GM18505 (cell line): ENCODE measurements around the gene HHIP.
"Not testable (repeated sequence)": the region's sequence is repeated elsewhere in the genome, so short reads cannot be mapped to it uniquely, and the experiment has no call there.

Experiments
- ATAC-seq: cut with Tn5 transposase; IDR thresholded peaks from one replicate; pipeline ENCODE4 v1.9.1; 2021; ENCODE audit not compliant: unreplicated experiment
- POLR2A ChIP-seq: IDR thresholded peaks from 4 replicates; pipeline ENCODE4 v1.6.1; 2011; ENCODE audit warnings: borderline replicate concordance; ENCODE audit not compliant: insufficient read depth, insufficient read length; ENCODE audit errors: extremely low read depth

Gene HHIP

GRCh38 chr4:144732584-144733428 is 86.8 kb downstream of the HHIP start:
- ATAC-seq, result no peak
- TF ChIP-seq POLR2A, result no peak

- TF ChIP-seq POLR2A, result no peak
- no peak for ATAC-seq
These were observed 87.6 kb downstream of the HHIP start for GRCh38 chr4:144733566-144733965.

- ATAC-seq, result no peak
- no peak for TF ChIP-seq POLR2A
These were observed 88.6 kb downstream of the HHIP start for GRCh38 chr4:144734522-144734921.

GRCh38 chr4:144738649-144739048 is 92.7 kb downstream of the HHIP start:
- no peak for TF ChIP-seq POLR2A
- ATAC-seq, result no peak

- ATAC-seq, result no peak
- TF ChIP-seq POLR2A, result no peak
These were observed 93.6 kb downstream of the HHIP start for GRCh38 chr4:144739511-144740033.

- no peak for ATAC-seq
- no peak for TF ChIP-seq POLR2A
These were observed 94.4 kb downstream of the HHIP start for GRCh38 chr4:144740316-144740715.

GRCh38 chr4:144748814-144749555 is 103.0 kb downstream of the HHIP start:
- TF ChIP-seq POLR2A, result no peak
- no peak for ATAC-seq

- ATAC-seq, result no peak
These were observed 104.4 kb downstream of the HHIP start for GRCh38 chr4:144750348-144750747.

GRCh38 chr4:144754562-144755410 is 108.8 kb downstream of the HHIP start:
- no peak for TF ChIP-seq POLR2A
- no peak for ATAC-seq

More at GRCh38 chr4:144750348-144750747, 104.4 kb downstream of the HHIP start:
- TF ChIP-seq POLR2A, result no peak

- no peak for ATAC-seq
- TF ChIP-seq POLR2A, result no peak
These were observed 112.0 kb downstream of the HHIP start for GRCh38 chr4:144757969-144758368.

GRCh38 chr4:144768809-144769208 is 122.9 kb downstream of the HHIP start:
- not testable (repeated sequence) for ATAC-seq

- ATAC-seq, result no peak
- TF ChIP-seq POLR2A, result no peak
These were observed 132.4 kb downstream of the HHIP start for GRCh38 chr4:144778364-144778763.

- no peak for ATAC-seq
- no peak for TF ChIP-seq POLR2A
These were observed 136.4 kb downstream of the HHIP start for GRCh38 chr4:144782345-144782744.

- ATAC-seq, result no peak
- no peak for TF ChIP-seq POLR2A
These were observed 140.0 kb downstream of the HHIP start for GRCh38 chr4:144785961-144786360.
